DOHH2 (cell line): ENCODE measurements around the gene CNTNAP2.

ENCODE experiments used
- H3F3A ChIP-seq: fragments of 200-600 bp; sonication (generic), shearing (Covaris generic); 2 replicates; pipeline ENCODE4 v1.6.0; 2016; ENCODE audit warnings: antibody characterized with exemption, mild to moderate bottlenecking; ENCODE audit not compliant: control insufficient read depth, insufficient read depth
- H3K27ac ChIP-seq: fragments of 200-600 bp; sonication (generic); 2 replicates; pipeline ENCODE4 v1.5.1; 2014; ENCODE audit warnings: low read depth, mild to moderate bottlenecking, low read length, moderate library complexity
- H3K27me3 ChIP-seq: fragments of 200-600 bp; sonication (generic); 2 replicates; pipeline ENCODE4 v1.6.1; 2014; ENCODE audit warnings: mild to moderate bottlenecking, low read length, mixed read lengths; ENCODE audit not compliant: control insufficient read depth
- H3K36me3 ChIP-seq: fragments of 200-600 bp; sonication (generic); 2 replicates; pipeline ENCODE4 v1.6.1; 2014; ENCODE audit warnings: mild to moderate bottlenecking, low read length, moderate library complexity, mixed read lengths; ENCODE audit not compliant: control insufficient read depth
- H3K4me1 ChIP-seq: fragments of 200-600 bp; sonication (generic); 2 replicates; pipeline ENCODE4 v1.6.1; 2014; ENCODE audit warnings: mild to moderate bottlenecking, low read length, mixed read lengths; ENCODE audit not compliant: control insufficient read depth
- H3K4me2 ChIP-seq: fragments of 200-600 bp; sonication (generic); 2 replicates; pipeline ENCODE4 v1.6.0; 2014; ENCODE audit warnings: mild to moderate bottlenecking, low read length, moderate library complexity
- H3K4me3 ChIP-seq: fragments of 200-600 bp; sonication (generic); 2 replicates; pipeline ENCODE4 v1.5.1; 2014; ENCODE audit warnings: mild to moderate bottlenecking, low read length, mixed read lengths
- H3K79me2 ChIP-seq: fragments of 200-600 bp; sonication (generic); 2 replicates; pipeline ENCODE4 v1.6.1; 2014; ENCODE audit warnings: mild to moderate bottlenecking, low read length, mixed read lengths; ENCODE audit not compliant: control insufficient read depth
- H3K9me2 ChIP-seq: fragments of 200-600 bp; sonication (generic); replicated peaks from 2 replicates; pipeline ENCODE4 v1.6.1; 2014; ENCODE audit warnings: mild to moderate bottlenecking, low read length, mixed read lengths; ENCODE audit not compliant: control insufficient read depth
- H3K9me3 ChIP-seq: fragments of 200-600 bp; sonication (generic); 2 replicates; pipeline ENCODE4 v1.6.1; 2014; ENCODE audit warnings: antibody characterized with exemption, low read length, mixed read lengths; ENCODE audit not compliant: control insufficient read depth, insufficient read depth
- H4K20me1 ChIP-seq: fragments of 200-600 bp; sonication (generic); 2 replicates; pipeline ENCODE4 v1.6.0; 2014; ENCODE audit warnings: low read depth, mild to moderate bottlenecking, antibody characterized with exemption, low read length, moderate library complexity; ENCODE audit not compliant: control insufficient read depth, insufficient read depth
- CTCF ChIP-seq: fragments of 200-600 bp; sonication (generic); IDR thresholded peaks from one replicate; pipeline ENCODE4 v1.5.1; 2014; ENCODE audit warnings: antibody characterized with exemption, mild to moderate bottlenecking, low read depth, low read length; ENCODE audit not compliant: poor library complexity, severe bottlenecking
- EZH2phosphoT487 ChIP-seq: fragments of 200-600 bp; sonication (generic); IDR thresholded peaks from 2 replicates; pipeline ENCODE4 v1.6.1; 2017; ENCODE audit warnings: borderline replicate concordance, mild to moderate bottlenecking, antibody characterized with exemption, low read length, moderate library complexity, mixed read lengths

The CNTNAP2 gene

GRCh38 chr7:147916573-147916972 is 1800.0 kb downstream of the CNTNAP2 start:
- Histone ChIP-seq H3F3A (no peaks in the 10 kb centered on the region), H4K20me1 (no peaks in the 10 kb centered on the region), H3K4me3 (no peak overlapping the region), H3K36me3 (no peaks in the 10 kb centered on the region), H3K27ac (no peak overlapping the region), H3K9me3 (no peaks in the 10 kb centered on the region), H3K79me2 (no peaks in the 10 kb centered on the region), H3K4me2 (no peak overlapping the region), H3K27me3 (no peaks in the 10 kb centered on the region), H3K9me2 (no peaks in the 10 kb centered on the region), H3K4me1 (no peaks in the 10 kb centered on the region)
- TF ChIP-seq EZH2phosphoT487 (no peak), CTCF (no peak)

GRCh38 chr7:147923841-147924240 is 1807.2 kb downstream of the CNTNAP2 start:
- H4K20me1 ChIP-seq = no peaks in the 10 kb centered on the region
- no peaks in the 10 kb centered on the region for H3K79me2 ChIP-seq
- no peaks in the 10 kb centered on the region for H3K36me3 ChIP-seq
- H3K4me3 ChIP-seq = no peak overlapping the region
- no peaks in the 10 kb centered on the region for H3K4me1 ChIP-seq
- no peak for TF ChIP-seq EZH2phosphoT487
- TF ChIP-seq CTCF = no peak
- H3K9me2 ChIP-seq = no peaks in the 10 kb centered on the region
- H3K9me3 ChIP-seq = no peaks in the 10 kb centered on the region; the same call in 1 of the 2 replicates
- H3F3A ChIP-seq = no peaks in the 10 kb centered on the region
- H3K27me3 ChIP-seq = no peaks in the 10 kb centered on the region
- H3K27ac ChIP-seq = no peak overlapping the region
- no peak overlapping the region for H3K4me2 ChIP-seq

DNA sequence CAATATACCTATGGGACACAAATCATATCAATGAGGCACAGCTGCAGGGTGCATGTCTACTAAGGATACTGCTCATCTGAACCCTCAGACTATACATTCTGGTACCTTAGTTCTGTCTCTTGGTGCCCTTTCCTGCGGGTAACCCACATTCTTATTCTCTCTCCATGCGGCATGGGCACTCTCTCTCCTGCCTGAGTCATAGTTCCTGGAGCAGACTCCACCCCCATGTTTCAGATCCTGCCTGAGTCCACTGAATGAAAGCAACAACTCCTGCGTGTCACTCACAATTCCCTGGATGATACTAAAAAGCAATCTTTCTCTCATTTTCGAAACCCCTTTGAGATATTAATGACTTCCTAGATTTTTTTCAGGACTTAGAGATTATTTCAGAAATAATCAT is 1820.8 kb downstream of the CNTNAP2 start:
- TF ChIP-seq EZH2phosphoT487 (no peak), CTCF (no peak)
- no peaks in the 10 kb centered on the region for H3K79me2 ChIP-seq
- H3F3A ChIP-seq = no peaks in the 10 kb centered on the region
- H3K9me3 ChIP-seq = no peaks in the 10 kb centered on the region
- no peaks in the 10 kb centered on the region for H3K36me3 ChIP-seq
- no peaks in the 10 kb centered on the region for H3K9me2 ChIP-seq
- no peak overlapping the region for H3K4me2 ChIP-seq
- no peak overlapping the region for H3K4me3 ChIP-seq
- no peaks in the 10 kb centered on the region for H3K4me1 ChIP-seq
- no peaks in the 10 kb centered on the region for H4K20me1 ChIP-seq
- H3K27me3 ChIP-seq = no peaks in the 10 kb centered on the region
- no peak overlapping the region for H3K27ac ChIP-seq

DNA sequence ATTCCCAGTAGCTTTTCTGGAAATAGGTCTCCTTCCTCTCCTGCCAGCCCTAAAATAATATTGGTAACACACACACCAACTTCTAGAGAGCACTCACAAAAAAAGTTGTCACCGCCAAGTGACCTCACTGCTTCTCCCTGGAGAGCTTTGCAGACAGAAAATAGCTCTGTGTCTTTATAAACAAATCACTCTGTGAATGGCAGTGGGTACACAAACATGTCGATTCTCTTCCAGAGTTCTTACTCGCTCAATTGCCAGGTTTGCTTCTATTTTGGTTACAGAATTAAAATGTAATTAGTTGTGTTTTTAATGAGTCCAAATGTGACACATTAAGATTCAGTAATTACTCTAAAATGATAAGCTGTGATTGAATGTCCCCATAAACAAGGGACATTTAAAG is 1824.8 kb downstream of the CNTNAP2 start:
- Histone ChIP-seq H3K4me2 (no peak overlapping the region), H4K20me1 (no peaks in the 10 kb centered on the region), H3K36me3 (no peaks in the 10 kb centered on the region), H3K9me3 (no peaks in the 10 kb centered on the region), H3K9me2 (no peaks in the 10 kb centered on the region), H3F3A (no peaks in the 10 kb centered on the region), H3K4me1 (no peaks in the 10 kb centered on the region), H3K27ac (no peak overlapping the region), H3K4me3 (no peak overlapping the region), H3K27me3 (no peaks in the 10 kb centered on the region), H3K79me2 (no peaks in the 10 kb centered on the region)
- TF ChIP-seq EZH2phosphoT487 (no peak), CTCF (no peak)
